ENCODE data around the gene KDM6A. TPM values are rescaled to one million over a fixed set of nuclear protein-coding genes. Genes with fewer than 3 reads are reported as not detected.

Gene KDM6A
- 18.2 and 28.1 TPM in 2 replicates for total RNA-seq

GRCh38 chrX:44872821-44873414 lies at the start of gene KDM6A:
TSS of gene KDM6A (plus strand) at chrX:44873188. CDS start at chrX:44873552, 364 bp downstream.

GRCh38 chrX:44843753-44844152 lies 29.2 kb upstream of the KDM6A start, which contains the start of gene DUSP21:
TSS of gene DUSP21 (plus strand) at chrX:44844021. CDS start at chrX:44844133, 112 bp downstream.

Other genes with a start within 250 kb of the KDM6A start
- gene DUSP21, start 29.2 kb upstream of the KDM6A start, total RNA-seq, result not detected in 2 replicates